Endothelial cell of umbilical vein (primary cell): ENCODE measurements around the gene ATP8A2. TPM values are rescaled to one million over a fixed set of nuclear protein-coding genes. Genes with fewer than 3 reads are reported as not detected.

Experiments used
- BruUV-seq: library from RNA; stranded (reverse); fragments of 400-500 nt; replicated peaks from 2 replicates; lab custom pipeline; 2021; lab: Mats Ljungman, UMichigan
- CTCF ChIA-PET: fragments of 300-600, 350-600 bp; sonication (Branson Sonifier 250); formaldehyde crosslinking; loops from one replicate; lab custom pipeline; 2021; ENCODE audit warnings: antibody characterized with exemption, inconsistent platforms; lab: Charles Lee
- POLR2A ChIA-PET: fragments of 300-600, 350-600 bp; sonication (Branson Sonifier 250); formaldehyde crosslinking; loops from one replicate; lab custom pipeline; 2021; ENCODE audit warnings: antibody characterized with exemption, inconsistent platforms; lab: Charles Lee
- DNase-seq: peaks from one replicate; pipeline ENCODE4 v3.0.0-alpha.2; 2011; ENCODE audit warnings: low read depth, low spot score
- FAIRE-seq: peaks from 2 replicates; lab custom pipeline; 2011; peaks lifted over from hg19 to GRCh38; lab: Jason Lieb, UNC
- H2AFZ ChIP-seq: 2 replicates; pipeline ENCODE4 v1.6.0; 2012; ENCODE audit warnings: low read depth, low read length, control low read depth, inconsistent platforms
- H3K27ac ChIP-seq: 2 replicates; pipeline ENCODE4 v1.5.1; 2011; ENCODE audit warnings: low read depth, mild to moderate bottlenecking, control low read depth, low read length, moderate library complexity; ENCODE audit not compliant: insufficient read depth
- H3K27me3 ChIP-seq, 2 experiments: 2 replicates each; pipeline versions ENCODE4 v1.6.0 to v1.6.1; 2011; ENCODE audit warnings: low read length in 2 of 2, mixed read lengths in 1 of 2; ENCODE audit not compliant: control insufficient read depth in 2 of 2, insufficient read depth in 2 of 2
- H3K36me3 ChIP-seq, 2 experiments: 2 replicates in 1 of 2; 3 replicates in 1 of 2; pipeline ENCODE4 v1.5.1; 2011; ENCODE audit warnings: low read length in 2 of 2, mild to moderate bottlenecking in 1 of 2, moderate library complexity in 1 of 2; ENCODE audit not compliant: control insufficient read depth in 2 of 2, insufficient read depth in 2 of 2; ENCODE audit errors: extremely low read depth in 1 of 2
- H3K4me1 ChIP-seq: 3 replicates; pipeline ENCODE4 v1.5.1; 2011; ENCODE audit warnings: mild to moderate bottlenecking, low read length; ENCODE audit not compliant: control insufficient read depth, insufficient read depth; ENCODE audit errors: extremely low read depth
- H3K4me2 ChIP-seq: 2 replicates; pipeline ENCODE4 v1.6.1; 2011; ENCODE audit warnings: low read length, control low read depth, mixed read lengths; ENCODE audit not compliant: insufficient read depth
- H3K4me3 ChIP-seq, 3 experiments: fragments of 200-600 bp in 1 of 3; sonication (generic), shearing (Covaris generic) in 1 of 3; replicated peaks in 1 of 3; 2 replicates each; pipeline ENCODE4 v1.5.1; 2011 to 2016; ENCODE audit warnings: control low read depth in 3 of 3, low read length in 3 of 3, mild to moderate bottlenecking in 2 of 3, inconsistent platforms in 1 of 3, low read depth in 1 of 3, moderate library complexity in 1 of 3; ENCODE audit not compliant: insufficient read depth in 1 of 3
- H3K79me2 ChIP-seq: 2 replicates; pipeline ENCODE4 v1.6.0; 2012; ENCODE audit warnings: low read length, inconsistent platforms; ENCODE audit not compliant: control insufficient read depth, insufficient read depth
- H3K9ac ChIP-seq: replicated peaks from 2 replicates; pipeline ENCODE3; 2011; ENCODE audit warnings: low read length, control low read depth; ENCODE audit not compliant: insufficient read depth; ENCODE audit errors: extremely low read depth
- H3K9me1 ChIP-seq: replicated peaks from 3 replicates; pipeline ENCODE4 v1.6.0; 2011; ENCODE audit warnings: mild to moderate bottlenecking, low read length; ENCODE audit not compliant: control insufficient read depth, insufficient read depth; ENCODE audit errors: extremely low read depth
- H3K9me3 ChIP-seq: replicated peaks from 2 replicates; pipeline ENCODE4 v1.5.1; 2012; ENCODE audit warnings: low read length, inconsistent platforms; ENCODE audit not compliant: control insufficient read depth, insufficient read depth
- H4K20me1 ChIP-seq: replicated peaks from 2 replicates; pipeline ENCODE3; 2011; ENCODE audit warnings: mild to moderate bottlenecking, low read length; ENCODE audit not compliant: control insufficient read depth, insufficient read depth; ENCODE audit errors: extremely low read depth
- EZH2 ChIP-seq: IDR thresholded peaks from 2 replicates; pipeline ENCODE4 v1.6.1; 2012; ENCODE audit warnings: borderline replicate concordance, low read depth, mild to moderate bottlenecking, moderate library complexity, low read length, inconsistent platforms; ENCODE audit not compliant: severe bottlenecking
- FOS ChIP-seq: IDR thresholded peaks from 2 replicates; pipeline ENCODE4 v1.6.1; 2011; ENCODE audit warnings: mild to moderate bottlenecking, low read length, moderate library complexity, borderline replicate concordance; ENCODE audit not compliant: insufficient read depth
- GATA2 ChIP-seq: IDR thresholded peaks from 2 replicates; pipeline ENCODE4 v1.7.0; 2011; ENCODE audit warnings: low read depth, mild to moderate bottlenecking, moderate library complexity, mixed read lengths, low read length; ENCODE audit not compliant: insufficient read length, insufficient read depth
- JUN ChIP-seq: IDR thresholded peaks from 2 replicates; pipeline ENCODE4 v1.6.1; 2011; ENCODE audit warnings: borderline replicate concordance, low read depth; ENCODE audit not compliant: insufficient read length, insufficient read depth
- MYC ChIP-seq: IDR thresholded peaks from one replicate; pipeline ENCODE4 v1.6.1; 2011; ENCODE audit warnings: mild to moderate bottlenecking, low read depth, low read length
- POLR2A ChIP-seq: IDR thresholded peaks from 2 replicates; pipeline ENCODE4 v1.6.1; 2012; ENCODE audit warnings: low read depth, mild to moderate bottlenecking, control low read depth, low read length
- POLR2AphosphoS5 ChIP-seq: IDR thresholded peaks from 2 replicates; pipeline ENCODE4 v1.6.1; 2012; ENCODE audit warnings: low read depth, mild to moderate bottlenecking, control low read depth, low read length, moderate library complexity; ENCODE audit not compliant: insufficient read depth
- dilution Hi-C: fragments of 300-500 bp; cut with MboI; formaldehyde crosslinking; loops from one replicate; pipeline ENCODE4 v1.15.0; 2019; ENCODE audit warnings: low sequenced_read_pairs; ENCODE audit not compliant: extremely low pct_ligation_motif_present
- intact Hi-C: fragments of 100-400 bp; cut with micrococcal nuclease; formaldehyde crosslinking; loops from one replicate; pipeline ENCODE4 v1.10.0; 2022
- polyA plus RNA-seq, 4 experiments: library from polyadenylated mRNA; depleted of rRNA in 3 of 4; stranded (reverse) in 3 of 4; unstranded in 1 of 4; fragments of >200 nt; gene quantifications; 2 replicates each; pipeline versions ENCODE4 v1.2.1 to v1.2.3, GENCODE V29; 2011 to 2012; ENCODE audit warnings: missing spikeins in 1 of 4
- total RNA-seq: library from RNA; stranded (reverse); gene quantifications from 2 replicates; pipeline ENCODE4 v1.2.3, GENCODE V29; 2021
- TF ChIP-seq, protein P1 (sequence below): IDR thresholded peaks from 2 replicates; pipeline ENCODE4 v1.6.1; 2011; ENCODE audit not compliant: insufficient read depth, insufficient read length
- TF ChIP-seq, protein P2 (sequence below), 2 donors: IDR thresholded peaks; 1 replicate in 1 of 2; 2 replicates in 1 of 2; pipeline ENCODE4 v1.5.1; 2011; ENCODE audit warnings: low read length in 2 of 2, mild to moderate bottlenecking in 2 of 2, moderate library complexity in 2 of 2, control low read depth in 1 of 2, inconsistent platforms in 1 of 2, low read depth in 1 of 2; ENCODE audit not compliant: insufficient read depth in 1 of 2; ENCODE audit errors: extremely low read depth in 1 of 2

ATP8A2 gene
- total and polyA plus RNA-seq, 2 donors (not counting 3 experiments of a cell fraction or from before 2014, with no cell fraction given) = 0.11 to 0.49 TPM

DNA sequence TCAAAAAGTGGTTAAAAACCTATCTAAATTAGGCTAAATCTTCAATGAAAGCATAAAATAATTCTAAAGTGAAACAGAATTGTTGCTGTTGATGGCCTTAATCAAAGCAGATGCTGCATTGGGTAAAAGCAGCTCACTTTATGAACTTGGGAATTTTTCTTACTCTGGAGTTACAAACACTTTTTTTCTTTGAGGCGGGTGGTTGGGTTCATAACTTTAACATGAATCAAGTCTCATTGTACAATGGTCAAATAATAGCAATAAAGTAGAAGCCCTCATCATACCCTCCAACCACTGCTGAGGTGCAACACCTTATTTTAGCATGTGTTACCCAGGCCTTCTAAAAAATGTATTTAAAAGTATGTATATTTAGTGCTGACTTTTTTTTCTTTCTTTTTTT is 41.2 kb upstream of the ATP8A2 start:
- no peak overlapping the region for H3K4me2 ChIP-seq
- DNase-seq = no peak
- H3K9me3 ChIP-seq = no peaks in the 10 kb centered on the region
- POLR2A ChIA-PET = no interaction called here
- H3K9me1 ChIP-seq = no peaks in the 10 kb centered on the region
- H2AFZ ChIP-seq = no peak overlapping the region
- intact Hi-C loops = no loop called here
- H3K4me3 ChIP-seq = no peak overlapping the region
- H3K4me1 ChIP-seq = no peaks in the 10 kb centered on the region
- dilution Hi-C loops = no loop called here
- H3K27me3 ChIP-seq = no peaks in the 10 kb centered on the region
- peaks cover 11 to 35% of the 10 kb centered on the region in 2 experiments for H3K36me3 ChIP-seq
- H3K79me2 ChIP-seq = peaks cover 17% of the 10 kb centered on the region
- BruUV-seq = no TSS peak
- FAIRE-seq = no peak
- no peak overlapping the region for H3K9ac ChIP-seq
- CTCF ChIA-PET = no interaction called here
- H4K20me1 ChIP-seq = peaks cover 3% of the 10 kb centered on the region
- H3K27ac ChIP-seq = no peak overlapping the region
- TF ChIP-seq, protein P1, sequence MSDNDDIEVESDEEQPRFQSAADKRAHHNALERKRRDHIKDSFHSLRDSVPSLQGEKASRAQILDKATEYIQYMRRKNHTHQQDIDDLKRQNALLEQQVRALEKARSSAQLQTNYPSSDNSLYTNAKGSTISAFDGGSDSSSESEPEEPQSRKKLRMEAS = no peak
- TF ChIP-seq EZH2 = no peak
- no peak for TF ChIP-seq POLR2AphosphoS5
- TF ChIP-seq JUN = no peak
- TF ChIP-seq FOS = no peak
- TF ChIP-seq, protein P2, sequence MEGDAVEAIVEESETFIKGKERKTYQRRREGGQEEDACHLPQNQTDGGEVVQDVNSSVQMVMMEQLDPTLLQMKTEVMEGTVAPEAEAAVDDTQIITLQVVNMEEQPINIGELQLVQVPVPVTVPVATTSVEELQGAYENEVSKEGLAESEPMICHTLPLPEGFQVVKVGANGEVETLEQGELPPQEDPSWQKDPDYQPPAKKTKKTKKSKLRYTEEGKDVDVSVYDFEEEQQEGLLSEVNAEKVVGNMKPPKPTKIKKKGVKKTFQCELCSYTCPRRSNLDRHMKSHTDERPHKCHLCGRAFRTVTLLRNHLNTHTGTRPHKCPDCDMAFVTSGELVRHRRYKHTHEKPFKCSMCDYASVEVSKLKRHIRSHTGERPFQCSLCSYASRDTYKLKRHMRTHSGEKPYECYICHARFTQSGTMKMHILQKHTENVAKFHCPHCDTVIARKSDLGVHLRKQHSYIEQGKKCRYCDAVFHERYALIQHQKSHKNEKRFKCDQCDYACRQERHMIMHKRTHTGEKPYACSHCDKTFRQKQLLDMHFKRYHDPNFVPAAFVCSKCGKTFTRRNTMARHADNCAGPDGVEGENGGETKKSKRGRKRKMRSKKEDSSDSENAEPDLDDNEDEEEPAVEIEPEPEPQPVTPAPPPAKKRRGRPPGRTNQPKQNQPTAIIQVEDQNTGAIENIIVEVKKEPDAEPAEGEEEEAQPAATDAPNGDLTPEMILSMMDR (IDR thresholded peaks at IDR 0.05; ENCODE audit: extremely low read depth in 1 of 2, insufficient read depth in 1 of 2, low read depth in 1 of 2, low read length in 2 of 2) = no peak
- TF ChIP-seq GATA2 = no peak
- no peak for TF ChIP-seq POLR2A
- no peak for TF ChIP-seq MYC
